HG03139 (cell line): ENCODE results near the gene ZGPAT.

Experiments
- ATAC-seq: cut with Tn5 transposase; IDR thresholded peaks from one replicate; pipeline ENCODE4 v1.9.1; 2021; ENCODE audit not compliant: unreplicated experiment

The ZGPAT gene

GRCh38 chr20:63691711-63692435, 16.0 kb upstream of the ZGPAT start:
- ATAC-seq, result no peak

GRCh38 chr20:63692436-63693082, 15.3 kb upstream of the ZGPAT start:
- ATAC-seq, result no peak

GRCh38 chr20:63693083-63693732, 14.6 kb upstream of the ZGPAT start:
- ATAC-seq, result no peak

- no peak for ATAC-seq
Measured at GRCh38 chr20:63693733-63694583, 13.9 kb upstream of the ZGPAT start.

DNA sequence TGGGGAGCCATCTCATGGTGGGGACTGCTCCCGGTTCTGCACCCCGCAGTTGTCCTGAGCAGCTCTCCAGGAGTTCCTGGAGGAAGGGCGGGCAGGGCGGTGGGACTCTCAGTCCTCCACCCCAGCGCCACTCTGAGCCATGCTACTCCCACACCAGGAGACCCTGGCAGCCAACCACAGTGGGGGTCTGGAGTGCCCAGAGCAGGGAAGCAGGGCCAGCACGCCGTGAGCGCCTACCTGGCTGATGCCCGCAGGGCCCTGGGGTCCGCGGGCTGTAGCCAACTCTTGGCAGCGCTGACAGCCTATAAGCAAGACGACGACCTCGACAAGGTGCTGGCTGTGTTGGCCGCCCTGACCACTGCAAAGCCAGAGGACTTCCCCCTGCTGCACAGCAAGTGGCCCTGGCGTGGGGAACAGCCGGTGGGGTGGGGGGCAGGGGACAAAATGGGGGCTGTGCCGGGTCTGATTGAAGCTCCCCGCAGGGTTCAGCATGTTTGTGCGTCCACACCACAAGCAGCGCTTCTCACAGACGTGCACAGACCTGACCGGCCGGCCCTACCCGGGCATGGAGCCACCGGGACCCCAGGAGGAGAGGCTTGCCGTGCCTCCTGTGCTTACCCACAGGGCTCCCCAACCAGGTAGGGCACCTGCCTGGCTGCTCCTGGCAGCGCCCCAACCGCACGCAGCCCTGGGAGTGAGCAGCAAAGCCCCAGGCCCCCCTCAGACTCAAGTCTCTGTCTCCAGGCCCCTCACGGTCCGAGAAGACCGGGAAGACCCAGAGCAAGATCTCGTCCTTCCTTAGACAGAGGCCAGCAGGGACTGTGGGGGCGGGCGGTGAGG, 13.0 kb upstream of the ZGPAT start:
- no peak for ATAC-seq

DNA sequence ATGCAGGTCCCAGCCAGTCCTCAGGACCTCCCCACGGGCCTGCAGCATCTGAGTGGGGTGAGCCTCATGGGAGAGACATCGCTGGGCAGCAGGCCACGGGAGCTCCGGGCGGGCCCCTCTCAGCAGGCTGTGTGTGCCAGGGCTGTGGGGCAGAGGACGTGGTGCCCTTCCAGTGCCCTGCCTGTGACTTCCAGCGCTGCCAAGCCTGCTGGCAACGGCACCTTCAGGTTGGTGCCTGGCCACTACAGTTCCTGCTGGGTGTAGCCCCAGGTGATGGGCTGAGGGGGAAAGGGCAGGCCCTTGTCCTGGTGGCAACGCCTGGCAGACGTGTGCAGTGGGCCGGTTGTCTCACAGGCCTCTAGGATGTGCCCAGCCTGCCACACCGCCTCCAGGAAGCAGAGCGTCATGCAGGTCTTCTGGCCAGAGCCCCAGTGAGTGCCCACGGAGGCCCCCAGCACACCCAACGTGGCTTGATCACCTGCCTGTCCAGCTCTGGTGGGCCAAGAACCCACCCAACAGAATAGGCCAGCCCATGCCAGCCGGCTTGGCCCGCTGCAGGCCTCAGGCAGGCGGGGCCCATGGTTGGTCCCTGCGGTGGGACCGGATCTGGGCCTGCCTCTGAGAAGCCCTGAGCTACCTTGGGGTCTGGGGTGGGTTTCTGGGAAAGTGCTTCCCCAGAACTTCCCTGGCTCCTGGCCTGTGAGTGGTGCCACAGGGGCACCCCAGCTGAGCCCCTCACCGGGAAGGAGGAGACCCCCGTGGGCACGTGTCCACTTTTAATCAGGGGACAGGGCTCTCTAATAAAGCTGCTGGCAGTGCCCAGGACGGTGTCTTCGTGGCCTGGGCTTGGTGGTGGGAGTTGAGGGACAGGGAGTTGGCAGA, 12.2 kb upstream of the ZGPAT start:
- ATAC-seq, result no peak

- no peak for ATAC-seq
Measured at GRCh38 chr20:63696306-63696627, 11.6 kb upstream of the ZGPAT start.

DNA sequence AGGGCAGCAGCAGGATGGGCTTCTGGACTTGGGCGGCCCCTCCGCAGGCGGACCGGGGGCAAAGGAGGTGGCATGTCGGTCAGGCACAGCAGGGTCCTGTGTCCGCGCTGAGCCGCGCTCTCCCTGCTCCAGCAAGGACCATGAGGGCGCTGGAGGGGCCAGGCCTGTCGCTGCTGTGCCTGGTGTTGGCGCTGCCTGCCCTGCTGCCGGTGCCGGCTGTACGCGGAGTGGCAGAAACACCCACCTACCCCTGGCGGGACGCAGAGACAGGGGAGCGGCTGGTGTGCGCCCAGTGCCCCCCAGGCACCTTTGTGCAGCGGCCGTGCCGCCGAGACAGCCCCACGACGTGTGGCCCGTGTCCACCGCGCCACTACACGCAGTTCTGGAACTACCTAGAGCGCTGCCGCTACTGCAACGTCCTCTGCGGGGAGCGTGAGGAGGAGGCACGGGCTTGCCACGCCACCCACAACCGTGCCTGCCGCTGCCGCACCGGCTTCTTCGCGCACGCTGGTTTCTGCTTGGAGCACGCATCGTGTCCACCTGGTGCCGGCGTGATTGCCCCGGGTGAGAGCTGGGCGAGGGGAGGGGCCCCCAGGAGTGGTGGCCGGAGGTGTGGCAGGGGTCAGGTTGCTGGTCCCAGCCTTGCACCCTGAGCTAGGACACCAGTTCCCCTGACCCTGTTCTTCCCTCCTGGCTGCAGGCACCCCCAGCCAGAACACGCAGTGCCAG, 11.0 kb upstream of the ZGPAT start, which contains the start of gene TNFRSF6B:
Gene TNFRSF6B, plus strand, starts transcription at position 25 of the 729 bp plus-strand sequence. Its CDS starts 116 bp downstream, at position 141.
- ATAC-seq, result no peak

DNA sequence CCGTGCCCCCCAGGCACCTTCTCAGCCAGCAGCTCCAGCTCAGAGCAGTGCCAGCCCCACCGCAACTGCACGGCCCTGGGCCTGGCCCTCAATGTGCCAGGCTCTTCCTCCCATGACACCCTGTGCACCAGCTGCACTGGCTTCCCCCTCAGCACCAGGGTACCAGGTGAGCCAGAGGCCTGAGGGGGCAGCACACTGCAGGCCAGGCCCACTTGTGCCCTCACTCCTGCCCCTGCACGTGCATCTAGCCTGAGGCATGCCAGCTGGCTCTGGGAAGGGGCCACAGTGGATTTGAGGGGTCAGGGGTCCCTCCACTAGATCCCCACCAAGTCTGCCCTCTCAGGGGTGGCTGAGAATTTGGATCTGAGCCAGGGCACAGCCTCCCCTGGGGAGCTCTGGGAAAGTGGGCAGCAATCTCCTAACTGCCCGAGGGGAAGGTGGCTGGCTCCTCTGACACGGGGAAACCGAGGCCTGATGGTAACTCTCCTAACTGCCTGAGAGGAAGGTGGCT, 10.4 kb upstream of the ZGPAT start:
- no peak for ATAC-seq

DNA sequence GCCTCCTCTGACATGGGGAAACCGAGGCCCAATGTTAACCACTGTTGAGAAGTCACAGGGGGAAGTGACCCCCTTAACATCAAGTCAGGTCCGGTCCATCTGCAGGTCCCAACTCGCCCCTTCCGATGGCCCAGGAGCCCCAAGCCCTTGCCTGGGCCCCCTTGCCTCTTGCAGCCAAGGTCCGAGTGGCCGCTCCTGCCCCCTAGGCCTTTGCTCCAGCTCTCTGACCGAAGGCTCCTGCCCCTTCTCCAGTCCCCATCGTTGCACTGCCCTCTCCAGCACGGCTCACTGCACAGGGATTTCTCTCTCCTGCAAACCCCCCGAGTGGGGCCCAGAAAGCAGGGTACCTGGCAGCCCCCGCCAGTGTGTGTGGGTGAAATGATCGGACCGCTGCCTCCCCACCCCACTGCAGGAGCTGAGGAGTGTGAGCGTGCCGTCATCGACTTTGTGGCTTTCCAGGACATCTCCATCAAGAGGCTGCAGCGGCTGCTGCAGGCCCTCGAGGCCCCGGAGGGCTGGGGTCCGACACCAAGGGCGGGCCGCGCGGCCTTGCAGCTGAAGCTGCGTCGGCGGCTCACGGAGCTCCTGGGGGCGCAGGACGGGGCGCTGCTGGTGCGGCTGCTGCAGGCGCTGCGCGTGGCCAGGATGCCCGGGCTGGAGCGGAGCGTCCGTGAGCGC, 9.8 kb upstream of the ZGPAT start:
- no peak for ATAC-seq

DNA sequence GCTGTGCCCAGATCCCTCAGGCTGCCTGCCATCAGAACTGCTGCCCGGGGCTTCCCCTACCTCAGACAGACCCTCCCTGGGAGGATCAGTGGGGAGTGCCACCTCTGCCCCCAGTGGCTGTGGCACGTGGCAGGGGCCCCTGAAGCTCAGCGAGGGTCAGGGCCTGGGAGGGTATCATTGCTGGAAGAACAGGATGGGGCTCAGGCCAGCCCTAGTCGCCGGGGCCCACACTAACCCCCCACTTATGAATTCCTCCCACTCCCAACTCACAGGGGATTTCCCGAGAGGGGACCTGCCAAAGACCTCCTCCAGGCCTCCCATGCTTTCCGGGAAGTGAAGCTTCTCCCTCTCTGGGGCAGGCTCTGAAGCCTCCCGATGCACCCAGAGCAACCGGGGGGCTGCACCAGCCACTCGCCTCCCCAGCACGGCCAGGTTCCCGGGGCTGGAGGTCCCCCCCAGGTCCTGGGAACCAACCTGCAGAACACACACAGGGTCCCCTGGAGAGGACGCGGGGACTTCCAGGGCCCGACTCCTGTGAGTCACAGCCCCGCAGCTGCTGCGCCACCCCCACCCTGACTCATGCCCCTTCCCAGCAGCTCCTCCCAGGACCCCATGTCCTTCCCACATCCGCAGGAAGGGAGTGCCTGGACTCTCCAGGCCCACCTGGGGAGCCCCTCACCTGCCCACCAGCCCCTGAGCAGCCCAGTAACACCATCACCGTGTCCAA, 8.9 kb upstream of the ZGPAT start:
- no peak for ATAC-seq

DNA sequence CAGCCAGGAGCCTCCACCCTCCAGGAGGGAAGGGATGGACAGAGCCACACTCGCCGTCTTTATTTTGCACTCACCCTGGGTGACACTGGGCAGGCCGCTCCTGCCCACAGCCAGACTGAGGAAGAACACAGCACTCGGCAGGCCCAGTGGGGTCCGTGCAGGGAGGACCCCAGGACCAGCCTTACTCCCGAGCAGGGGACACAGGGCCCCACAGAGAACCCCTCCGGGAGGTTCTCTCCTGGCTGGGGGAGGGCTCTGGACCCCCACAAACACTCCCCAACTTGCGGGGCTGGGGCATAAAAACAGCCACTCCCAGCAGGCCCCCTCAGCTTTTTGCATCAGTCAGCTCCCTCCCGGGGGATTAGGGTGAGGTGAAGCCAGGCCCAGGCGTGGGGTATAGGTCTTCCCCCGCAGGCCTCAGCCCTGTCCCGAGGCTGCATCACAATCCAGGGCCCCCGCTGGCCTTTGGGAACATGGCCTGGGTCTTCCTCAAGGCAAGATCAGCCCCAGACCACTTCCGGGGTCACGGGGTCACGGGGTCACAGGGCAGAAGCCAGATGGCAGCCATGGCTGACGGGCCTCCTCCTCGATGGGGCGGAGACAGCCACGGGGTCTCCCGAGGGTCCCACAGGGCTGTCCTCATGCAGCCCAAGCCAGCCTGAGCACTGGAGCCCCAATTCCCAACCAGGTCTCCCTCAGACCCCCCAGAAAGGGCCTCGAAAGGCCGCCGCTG, 8.2 kb upstream of the ZGPAT start:
- ATAC-seq, result no peak

- ATAC-seq, result no peak
Measured at GRCh38 chr20:63700199-63701050, 7.4 kb upstream of the ZGPAT start.

DNA sequence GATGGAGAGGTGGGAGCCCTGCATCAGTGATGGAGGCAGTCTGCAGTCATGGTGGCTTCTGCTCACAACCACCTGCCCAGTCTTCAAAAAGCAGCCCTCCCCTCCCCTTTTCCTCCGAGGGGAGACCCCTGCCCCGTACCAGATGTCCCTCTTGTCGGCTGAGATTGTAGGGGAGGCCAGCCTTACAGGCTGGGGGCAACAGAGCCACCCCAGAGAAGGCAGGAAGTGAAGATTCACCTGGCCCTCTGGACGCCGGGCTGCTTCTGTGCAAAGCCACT, 6.8 kb upstream of the ZGPAT start:
- no peak for ATAC-seq

GRCh38 chr20:63701329-63702035, 6.4 kb upstream of the ZGPAT start:
- ATAC-seq, result no peak
